Kidney (tissue), 14 donors: Measurements from ENCODE around the gene GNMT. TPM values are rescaled to one million over a fixed set of nuclear protein-coding genes. Genes with fewer than 3 reads are reported as not detected.

ENCODE experiments used
- DNase-seq, 5 donors: peaks; one replicate each; pipeline ENCODE4 v3.0.0-alpha.2; 2013 to 2020
- FAIRE-seq: peaks from 2 replicates; lab custom pipeline; 2012; peaks lifted over from hg19 to GRCh38; lab: Jason Lieb, UNC
- H3K27ac ChIP-seq, 2 donors: one replicate each; pipeline ENCODE4 v1.7.0; 2013; ENCODE audit warnings: low read depth in 2 of 2, low read length in 2 of 2, inconsistent platforms in 1 of 2
- H3K27me3 ChIP-seq: one replicate; pipeline ENCODE4 v1.7.1; 2013; ENCODE audit warnings: low read length, inconsistent platforms; ENCODE audit not compliant: control insufficient read depth, insufficient read depth
- H3K36me3 ChIP-seq, 3 donors: one replicate each; pipeline versions ENCODE4 v1.7.0 to v1.7.1; 2013; ENCODE audit warnings: low read length in 3 of 3, control low read depth in 1 of 3, inconsistent platforms in 1 of 3; ENCODE audit not compliant: insufficient read depth in 3 of 3, control insufficient read depth in 2 of 3
- H3K4me1 ChIP-seq, 3 donors: one replicate each; pipeline versions ENCODE4 v1.7.0 to v1.7.1; 2013; ENCODE audit warnings: low read length in 3 of 3, inconsistent platforms in 1 of 3, low read depth in 1 of 3; ENCODE audit not compliant: control insufficient read depth in 2 of 3, insufficient read depth in 2 of 3
- H3K4me3 ChIP-seq, 3 donors: one replicate each; pipeline versions ENCODE4 v1.7.0 to v1.8.1; 2013; ENCODE audit warnings: low read length in 3 of 3, control low read depth in 1 of 3, inconsistent platforms in 1 of 3
- H3K9ac ChIP-seq, 3 donors: one replicate each; pipeline versions ENCODE4 v1.7.0 to v1.7.1; 2013; ENCODE audit warnings: low read length in 3 of 3, control low read depth in 1 of 3, inconsistent platforms in 1 of 3
- H3K9me3 ChIP-seq, 3 donors: one replicate each; pipeline versions ENCODE4 v1.7.0 to v1.7.1; 2013; ENCODE audit warnings: low read length in 3 of 3, control low read depth in 1 of 3, inconsistent platforms in 1 of 3; ENCODE audit not compliant: control insufficient read depth in 2 of 3, insufficient read depth in 1 of 3
- CTCF ChIP-seq: IDR thresholded peaks from 3 replicates; pipeline ENCODE4 v1.5.1; 2012; ENCODE audit warnings: mild to moderate bottlenecking, moderate library complexity, borderline replicate concordance; ENCODE audit not compliant: insufficient read depth; ENCODE audit errors: extremely low read depth
- intact Hi-C: fragments of 100-400 bp; cut with DNase I; formaldehyde crosslinking; loops from one replicate; pipeline ENCODE4 v1.11.1; 2022
- polyA plus RNA-seq: library from polyadenylated mRNA; stranded (reverse); fragments of 350-450 nt; fragmentation: Illumina TruSeq; extraction: RNeasy Lipid Tissue Mini Kit (QIAGEN cat#74804); gene quantifications from one replicate; pipeline ENCODE4 v1.2.3, GENCODE V29; 2014; ENCODE audit warnings: low read depth, low replicate concordance; ENCODE audit not compliant: insufficient read depth
- total RNA-seq: library from RNA; stranded (reverse); fragmentation: NEBNext Ultra II Directional; extraction: Animal tissue kit (Norgen Biotek cat#: 25700); gene quantifications from one replicate; pipeline ENCODE4 v1.2.1, GENCODE V29; 2021
- donor health status: control.
- donor health status: control.
- donor health status: control.
- donor health status: control.
- donor health status: control.
- donor health status: DM: yes; HTN: yes; CAD: no.
- donor health status: Normal renal cell carcinoma (clear cell type).

Gene GNMT
- total and polyA plus RNA-seq, 2 donors from 2014 or later: 0.54 to 1.9 TPM

GRCh38 chr6:43005844-43006243 lies 45.3 kb downstream of the GNMT start:
- intact Hi-C loops: no loop called here
- H3K36me3 ChIP-seq: peaks cover 6 to 30% (median 16%) of the 10 kb centered on the region in 3 donors
- no peak for FAIRE-seq

GRCh38 chr6:43006251-43006650 lies 45.7 kb downstream of the GNMT start:
- FAIRE-seq: no peak
- Histone ChIP-seq H3K36me3 (peaks cover 6 to 34% (median 19%) of the 10 kb centered on the region in 3 donors), H3K9ac (no peak overlapping the region), H3K4me1 (no peaks in the 10 kb centered on the region), H3K27ac (no peak overlapping the region), H3K9me3 (no peaks in the 10 kb centered on the region), H3K27me3 (no peaks in the 10 kb centered on the region), H3K4me3 (no peak overlapping the region)
- DNase-seq: no peak
- intact Hi-C loops: no loop called here
- no peak for TF ChIP-seq CTCF

More at GRCh38 chr6:43005844-43006243, 45.3 kb downstream of the GNMT start:
- Histone ChIP-seq H3K27ac (no peak overlapping the region), H3K9ac (no peak overlapping the region), H3K4me1 (no peaks in the 10 kb centered on the region), H3K9me3 (no peaks in the 10 kb centered on the region), H3K27me3 (no peaks in the 10 kb centered on the region), H3K4me3 (no peak overlapping the region)
- TF ChIP-seq CTCF: no peak
- no peak for DNase-seq

GRCh38 chr6:43007126-43007525 lies 46.6 kb downstream of the GNMT start:
- H3K36me3 ChIP-seq: peaks cover 9 to 41% (median 21%) of the 10 kb centered on the region in 3 donors
- TF ChIP-seq CTCF: no peak
- DNase-seq (no peak), FAIRE-seq (no peak)
- no peaks in the 10 kb centered on the region for H3K9me3 ChIP-seq
- no peak overlapping the region for H3K9ac ChIP-seq
- H3K27me3 ChIP-seq: no peaks in the 10 kb centered on the region
- intact Hi-C loops: no loop called here
- H3K4me3 ChIP-seq: no peak overlapping the region
- no peak overlapping the region for H3K27ac ChIP-seq
- H3K4me1 ChIP-seq: no peaks in the 10 kb centered on the region

GRCh38 chr6:43009124-43009523 lies 48.6 kb downstream of the GNMT start:
- H3K27me3 ChIP-seq: no peaks in the 10 kb centered on the region
- no peak overlapping the region for H3K27ac ChIP-seq
- intact Hi-C loops: no loop called here
- no peaks in the 10 kb centered on the region for H3K9me3 ChIP-seq
- FAIRE-seq (no peak), DNase-seq (peak in 3 of 5 donors; percentile 9 to 53 (median 24))
- peaks cover 2 to 6% (median 3%) of the 10 kb centered on the region in 3 donors for H3K4me1 ChIP-seq
- no peak overlapping the region for H3K9ac ChIP-seq
- no peak overlapping the region for H3K4me3 ChIP-seq
- TF ChIP-seq CTCF: peak; percentile 13
- H3K36me3 ChIP-seq: peaks cover 9 to 41% (median 21%) of the 10 kb centered on the region in 3 donors
